NCI-H2171 (cell line): ENCODE data around the gene ASB6.

ENCODE experiments used
- DNase-seq: peaks from one replicate; lab custom pipeline; 2025; lab: John Stamatoyannopoulos, UW

The ASB6 gene

DNA sequence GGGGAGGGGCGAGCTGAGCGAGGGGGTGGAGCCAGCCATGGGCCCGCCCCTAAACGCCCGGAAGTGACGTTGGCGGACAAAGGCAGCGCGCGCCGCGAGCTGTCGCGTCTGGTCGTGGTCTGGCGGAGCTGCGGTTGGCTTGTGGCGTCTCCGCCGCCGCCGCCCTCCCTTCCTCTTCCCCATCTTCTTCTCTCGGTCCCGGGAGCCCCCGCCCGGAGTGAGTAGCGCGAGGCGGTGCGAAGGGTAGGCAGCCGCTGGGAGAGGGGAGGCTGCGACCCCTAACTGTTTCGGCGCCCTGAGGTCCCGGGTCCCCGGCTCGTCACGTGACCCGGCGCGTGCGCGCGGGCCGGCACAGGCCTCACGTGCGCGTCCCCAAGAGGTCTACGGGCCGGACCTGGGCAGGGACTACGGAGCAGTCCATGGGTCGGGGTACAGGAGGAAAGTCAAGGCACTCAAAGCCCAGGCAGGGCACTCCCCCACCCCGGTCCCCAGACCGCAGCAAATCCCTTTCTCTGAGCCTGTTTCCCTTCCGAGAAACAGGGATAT lies 15.8 kb downstream of the ASB6 start, which contains the start of gene NTMT1:
TSS of gene NTMT1 (plus strand) at position 85 of the 546 bp plus-strand sequence. CDS start 6,541 bp downstream, outside the sequence.
- DNase-seq: peak; percentile 88

DNA sequence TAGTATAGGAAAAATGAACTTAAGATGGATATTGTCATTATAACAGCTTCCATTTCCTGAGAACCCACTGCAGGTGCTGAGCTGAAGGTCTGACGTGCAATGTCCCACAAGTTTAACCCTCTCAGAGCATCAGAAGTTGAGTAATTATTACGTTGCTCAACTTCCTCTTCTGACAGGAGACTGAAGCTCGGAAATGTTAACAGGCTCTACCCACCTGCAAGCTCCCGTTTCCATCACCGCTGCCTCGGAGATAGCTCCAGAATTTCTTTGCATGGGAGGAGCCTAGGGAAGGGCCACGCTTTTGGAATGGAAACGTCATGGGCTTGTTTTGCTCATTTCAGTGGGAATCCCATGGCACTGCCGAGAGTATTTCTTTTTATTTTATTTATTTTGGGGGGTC lies 17.0 kb downstream of the ASB6 start:
- no peak for DNase-seq

DNA sequence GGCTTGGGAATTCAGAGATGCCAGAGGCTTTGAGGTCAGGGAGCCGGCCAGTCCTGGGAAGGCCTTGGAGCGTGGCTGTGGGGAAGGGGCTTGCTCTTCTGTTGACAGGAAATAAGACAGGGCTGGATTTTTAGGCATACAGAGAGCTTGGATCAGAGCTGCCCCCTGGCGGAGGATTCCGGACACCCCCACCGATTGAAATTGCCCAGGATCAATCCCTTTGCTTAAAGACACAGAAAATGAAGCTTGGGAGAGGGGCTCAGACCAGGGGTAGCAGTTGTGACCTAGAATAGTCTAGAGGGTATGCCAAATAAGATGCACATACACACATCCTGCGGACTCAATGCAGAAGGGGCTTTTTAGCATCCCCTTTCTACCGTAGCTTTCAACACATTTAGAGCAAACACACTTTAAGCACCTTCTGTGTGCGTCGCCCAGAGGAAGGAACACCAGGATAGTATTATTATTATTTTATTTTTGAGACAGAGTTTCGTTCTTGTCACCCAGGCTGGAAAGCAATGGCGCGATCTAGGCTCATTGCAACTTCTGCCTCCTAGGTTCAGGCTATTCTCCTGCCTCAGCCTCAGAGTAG lies 17.7 kb downstream of the ASB6 start:
- DNase-seq: peak; percentile 71

DNA sequence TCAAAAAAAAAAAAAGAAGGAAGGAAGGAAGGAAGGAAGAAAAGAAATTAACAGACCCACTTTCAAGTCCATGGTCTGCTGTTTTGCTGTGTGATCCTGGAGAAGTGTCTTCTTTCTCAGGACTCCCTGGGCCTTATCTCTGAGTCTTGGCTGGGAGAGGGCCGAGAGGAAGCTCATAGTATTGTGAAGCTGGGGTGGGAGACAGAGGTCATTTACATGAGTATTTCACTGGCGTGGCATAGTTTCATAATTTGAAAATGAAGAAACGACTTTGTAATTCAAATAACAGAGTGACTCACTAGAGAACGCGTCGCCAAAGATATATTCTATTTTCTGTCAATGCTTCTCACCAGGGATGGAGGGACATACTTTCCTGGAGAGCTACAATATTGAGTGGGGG lies 18.6 kb downstream of the ASB6 start:
- no peak for DNase-seq

DNA sequence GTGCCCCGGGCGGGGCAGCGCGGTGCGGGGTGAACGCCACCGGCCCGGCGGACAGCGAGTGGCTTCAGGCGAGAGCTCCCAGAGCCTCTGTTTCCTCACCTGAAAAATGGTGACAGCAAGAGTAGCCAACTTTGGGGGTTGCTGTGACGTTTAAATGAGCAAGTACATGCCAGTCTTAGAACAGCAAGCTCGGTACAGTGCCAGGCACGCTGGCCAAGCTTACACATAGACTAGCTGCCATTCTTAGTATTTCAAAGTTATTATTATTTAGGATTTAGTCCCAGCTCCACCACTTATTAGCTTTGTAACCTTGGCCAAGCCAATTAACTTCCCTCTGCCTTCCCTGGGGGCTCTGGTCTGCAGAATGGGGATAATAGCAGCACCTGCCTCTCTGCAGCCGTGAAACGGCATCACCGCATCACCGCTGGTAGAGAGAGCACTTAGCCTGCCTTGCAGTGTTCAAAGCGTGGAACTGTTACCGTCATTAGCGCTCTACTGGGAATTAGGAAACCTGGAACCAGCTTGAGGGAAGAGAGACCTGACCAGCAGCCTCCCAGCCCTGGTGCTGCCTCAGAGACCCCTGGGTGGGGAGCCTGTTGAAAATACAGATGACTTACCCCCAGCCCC lies 21.2 kb downstream of the ASB6 start, which contains the start of gene C9orf50:
TSS of gene C9orf50 (minus strand) at position 433 of the 627 bp plus-strand sequence. CDS start 527 bp downstream, outside the sequence.
- peak; percentile 60 for DNase-seq

DNA sequence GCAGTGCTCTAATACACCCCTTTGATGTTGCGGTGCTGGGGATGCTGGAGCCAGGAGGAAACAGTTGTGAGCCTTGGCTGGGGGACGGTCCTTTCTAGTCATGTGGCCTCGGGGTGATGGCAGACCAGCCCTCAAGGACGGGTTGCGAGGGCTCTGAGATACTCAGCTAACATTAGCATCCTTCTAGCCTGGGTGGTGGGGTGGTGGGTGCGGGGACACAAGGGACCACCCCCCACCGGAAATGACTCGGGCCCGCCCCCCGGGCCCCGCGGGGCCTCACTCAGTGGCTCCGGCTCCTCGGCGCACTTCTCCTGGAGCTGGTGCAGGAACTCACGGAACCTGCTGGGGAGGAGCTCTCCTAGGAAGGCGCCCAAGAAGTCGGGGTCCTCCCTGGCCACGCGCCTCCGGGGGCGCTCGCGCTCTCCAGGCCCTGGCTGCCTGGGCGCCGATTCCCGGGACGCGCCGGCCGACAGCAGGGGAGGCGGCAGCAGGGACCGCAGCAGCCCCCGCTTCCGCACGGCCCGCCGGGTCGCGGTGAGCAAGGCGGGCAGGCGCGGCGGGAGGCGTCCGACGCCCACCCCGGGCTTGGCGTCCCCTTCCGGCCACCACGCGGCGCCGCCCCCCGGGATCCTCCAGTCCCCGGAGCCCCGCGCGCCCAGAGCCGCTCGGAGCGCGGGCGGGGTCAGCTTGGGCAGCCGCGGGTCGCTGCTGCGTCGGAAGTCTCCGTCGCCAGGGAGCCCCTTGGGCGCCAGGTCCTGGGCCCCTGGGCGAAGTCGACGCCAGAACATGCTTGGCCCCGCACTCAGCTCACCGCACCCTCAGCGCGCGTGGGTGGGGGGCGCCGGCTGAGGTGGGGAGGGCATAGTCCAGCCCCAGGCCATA lies 21.9 kb downstream of the ASB6 start:
- DNase-seq: peak; percentile 60

DNA sequence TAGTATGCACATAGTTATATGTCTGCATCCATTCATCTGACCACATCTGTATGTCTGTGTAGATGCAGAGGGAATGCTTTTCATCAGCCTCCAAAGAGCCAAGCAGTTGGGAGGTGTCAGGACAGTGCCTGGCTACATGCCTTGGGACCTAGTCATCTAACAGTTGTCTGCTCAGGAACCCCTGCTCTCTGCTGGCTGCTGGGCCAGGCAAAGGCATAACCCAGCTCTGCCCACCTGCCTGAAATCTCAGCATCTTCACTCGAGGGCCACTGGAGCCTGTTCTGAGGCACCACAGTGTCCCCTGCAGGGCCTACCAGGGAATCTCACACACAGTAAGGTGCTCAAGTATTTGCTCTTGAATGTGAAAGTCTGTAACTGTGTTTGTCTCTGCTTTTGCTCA lies 24.8 kb downstream of the ASB6 start:
- no peak for DNase-seq

DNA sequence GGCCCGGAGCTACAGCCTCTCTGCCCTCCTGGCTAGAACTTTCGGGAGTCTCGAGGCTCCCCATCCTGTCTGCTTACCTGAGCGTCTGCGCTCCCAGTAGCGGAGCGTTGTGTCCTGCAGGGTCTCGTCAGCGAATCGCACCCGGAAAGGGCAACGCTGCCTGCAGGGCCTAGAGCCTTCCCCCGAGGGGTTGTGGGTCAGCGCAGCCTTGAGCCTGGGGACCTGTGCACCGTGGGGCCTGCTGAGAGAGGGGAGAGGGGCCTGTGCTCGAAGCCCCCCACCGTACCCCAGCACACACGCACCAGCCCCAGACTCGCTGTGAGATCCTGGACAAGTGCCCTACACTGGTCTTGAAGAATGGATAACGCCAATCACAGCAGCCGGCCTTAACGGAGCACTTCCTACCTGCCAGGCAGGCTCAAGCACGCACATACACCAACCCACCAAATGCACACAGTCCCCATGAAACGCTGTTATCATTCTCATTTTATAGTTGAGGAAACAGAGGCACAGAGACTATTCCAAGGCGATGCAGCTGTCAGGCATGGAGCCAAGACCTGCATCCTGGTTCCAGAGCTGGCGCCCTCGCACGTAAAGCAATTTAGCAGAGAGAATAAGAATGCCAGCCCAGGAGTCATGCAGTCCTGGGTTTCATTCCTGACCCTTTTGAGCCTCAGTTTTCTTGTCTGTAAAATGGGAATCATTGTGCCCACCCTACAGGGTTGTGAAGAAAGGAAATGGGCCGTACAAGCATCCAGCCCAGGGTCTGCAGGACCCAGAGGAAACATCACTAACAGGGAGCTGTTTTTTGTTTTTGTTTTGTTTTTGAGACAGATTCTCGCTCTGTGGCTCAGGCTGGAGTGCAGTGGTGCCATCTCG lies 26.3 kb downstream of the ASB6 start:
- no peak for DNase-seq

DNA sequence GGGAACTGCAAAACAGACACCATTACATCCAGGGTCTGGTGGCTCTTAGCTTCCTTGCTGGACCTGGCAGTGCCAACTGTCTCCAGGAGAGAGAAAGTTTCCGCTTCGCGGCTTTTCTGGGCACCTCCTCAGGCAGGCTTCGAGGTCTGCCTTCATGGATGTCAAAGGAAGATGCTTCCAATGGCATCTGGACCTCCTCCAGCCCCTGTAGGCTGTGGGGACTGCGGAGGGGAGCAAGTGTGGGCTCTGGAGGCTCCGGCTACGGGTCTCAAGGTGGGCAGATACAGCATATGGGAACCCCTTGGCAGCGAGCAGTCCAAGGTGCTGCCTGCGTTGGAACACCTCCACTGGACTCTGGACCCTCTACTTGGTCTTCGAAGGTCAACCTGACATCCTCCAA lies 27.0 kb downstream of the ASB6 start:
- DNase-seq: no peak

- DNase-seq: no peak
These were observed 28.3 kb downstream of the ASB6 start for GRCh38 chr9:129613520-129614175.

DNA sequence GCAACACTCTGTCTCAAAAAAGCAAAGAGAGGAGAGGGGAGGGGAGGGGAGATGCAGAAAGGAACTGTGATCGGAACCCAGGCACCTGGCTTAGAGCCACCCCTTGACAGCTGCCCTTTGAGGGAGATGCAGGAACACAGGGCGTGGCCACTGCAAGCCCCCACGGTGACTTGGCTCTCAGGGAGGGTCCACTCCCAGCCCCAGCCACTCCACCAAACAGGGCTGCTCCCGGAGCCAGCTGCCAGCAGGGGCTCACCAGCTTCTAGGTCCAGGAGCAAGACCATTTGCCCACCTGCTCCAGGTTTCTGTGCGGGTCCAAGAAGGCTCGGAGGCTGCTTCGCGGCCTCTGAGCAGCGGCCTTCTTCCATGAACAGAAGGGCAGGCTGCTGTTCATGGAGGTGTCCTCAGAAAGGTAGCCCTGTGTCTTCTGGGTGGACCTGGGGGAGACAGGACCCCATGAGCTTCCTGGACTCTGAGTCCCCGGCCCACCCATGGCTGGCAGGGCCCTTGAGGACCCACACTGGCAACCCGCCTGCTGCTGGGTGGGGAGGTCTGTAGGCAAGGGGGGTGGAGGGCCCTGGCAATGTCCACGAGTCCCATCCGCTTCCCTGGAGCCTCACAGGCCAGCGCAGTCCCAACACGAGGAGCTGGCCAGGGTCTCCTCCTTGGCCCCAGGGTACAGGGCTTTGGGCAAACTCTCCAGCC lies 29.0 kb downstream of the ASB6 start:
- DNase-seq: no peak

- DNase-seq: no peak
These were observed 29.8 kb downstream of the ASB6 start for GRCh38 chr9:129612123-129612522.

DNA sequence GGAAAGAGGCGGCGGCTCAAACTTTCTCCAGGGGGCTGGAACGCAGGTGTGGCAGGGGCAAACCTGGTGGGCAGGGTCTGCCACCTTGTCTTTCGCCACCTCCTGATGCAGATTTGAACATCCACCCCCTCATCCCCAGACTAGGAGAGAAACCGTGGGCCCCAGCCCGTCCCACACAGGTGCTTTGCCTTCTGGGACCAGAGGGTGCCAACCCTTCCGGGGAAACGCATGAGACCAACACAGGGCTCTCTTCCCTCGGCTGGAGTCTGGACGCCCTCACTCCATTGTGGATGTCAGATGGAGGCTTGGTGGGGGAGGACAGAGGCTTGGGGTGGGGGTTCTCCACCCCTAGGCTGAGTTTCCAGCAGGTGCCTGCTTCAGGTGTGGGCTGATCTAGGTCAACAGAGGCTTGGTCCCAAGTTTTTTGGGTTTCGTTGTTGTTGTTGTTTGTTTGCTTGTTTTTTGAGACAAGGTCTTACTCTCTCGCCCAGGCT lies 30.6 kb downstream of the ASB6 start:
- DNase-seq: no peak

DNA sequence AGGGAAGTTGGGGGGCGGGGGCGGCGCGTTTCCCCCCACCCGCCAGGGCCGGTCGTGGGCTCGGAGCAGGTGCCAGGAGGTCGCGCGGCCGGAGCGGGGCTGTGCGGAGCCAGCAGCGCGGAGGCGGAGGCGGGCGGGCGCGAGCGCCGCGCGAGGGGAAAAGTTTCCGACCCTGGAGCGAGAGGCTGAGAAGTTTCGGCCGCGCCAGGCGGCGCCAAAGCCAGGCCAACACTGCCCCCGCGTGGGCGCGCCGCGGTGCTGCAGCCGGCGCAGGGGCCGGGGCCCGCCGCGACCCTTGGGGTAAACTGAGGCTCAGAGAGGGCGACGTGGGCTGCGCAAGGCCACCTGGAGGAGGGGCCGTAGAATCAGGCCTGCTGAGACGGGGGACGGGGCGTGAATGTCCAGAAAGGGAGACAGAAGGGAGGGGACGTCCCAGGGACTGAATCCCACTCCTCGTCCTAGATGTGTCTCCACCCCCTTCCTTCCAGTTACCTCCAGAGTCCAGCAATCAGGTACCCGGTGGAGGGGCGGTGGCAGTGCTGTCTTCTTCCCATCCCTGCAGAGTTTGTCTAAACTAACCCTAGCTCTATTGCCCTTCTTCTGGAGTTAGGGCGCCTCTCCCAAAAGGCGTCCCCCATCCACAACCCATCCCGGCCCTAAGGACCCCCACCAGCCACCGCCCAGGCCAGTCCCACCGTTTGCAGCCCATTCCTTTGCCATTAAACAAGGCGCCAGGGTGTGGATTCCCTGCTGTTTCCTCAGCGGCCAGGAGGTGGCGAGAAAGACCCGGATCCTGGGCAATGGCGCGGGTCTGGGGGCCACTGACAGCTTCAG lies 31.3 kb downstream of the ASB6 start:
- DNase-seq: peak; percentile 66

DNA sequence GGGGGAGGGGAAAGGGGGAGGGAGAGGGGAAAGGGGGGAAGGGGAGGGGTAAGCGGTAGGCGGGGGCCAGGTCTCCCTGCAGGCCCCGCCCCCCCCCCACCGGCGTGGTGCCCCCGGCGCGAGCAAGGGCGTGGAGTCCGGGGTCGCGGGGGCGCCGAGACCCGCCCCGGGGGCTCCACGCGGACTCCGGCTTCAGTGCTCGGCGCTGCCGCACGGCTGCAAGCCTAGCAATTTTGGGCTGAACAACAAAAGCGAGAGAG lies 31.8 kb downstream of the ASB6 start:
- DNase-seq: no peak

DNA sequence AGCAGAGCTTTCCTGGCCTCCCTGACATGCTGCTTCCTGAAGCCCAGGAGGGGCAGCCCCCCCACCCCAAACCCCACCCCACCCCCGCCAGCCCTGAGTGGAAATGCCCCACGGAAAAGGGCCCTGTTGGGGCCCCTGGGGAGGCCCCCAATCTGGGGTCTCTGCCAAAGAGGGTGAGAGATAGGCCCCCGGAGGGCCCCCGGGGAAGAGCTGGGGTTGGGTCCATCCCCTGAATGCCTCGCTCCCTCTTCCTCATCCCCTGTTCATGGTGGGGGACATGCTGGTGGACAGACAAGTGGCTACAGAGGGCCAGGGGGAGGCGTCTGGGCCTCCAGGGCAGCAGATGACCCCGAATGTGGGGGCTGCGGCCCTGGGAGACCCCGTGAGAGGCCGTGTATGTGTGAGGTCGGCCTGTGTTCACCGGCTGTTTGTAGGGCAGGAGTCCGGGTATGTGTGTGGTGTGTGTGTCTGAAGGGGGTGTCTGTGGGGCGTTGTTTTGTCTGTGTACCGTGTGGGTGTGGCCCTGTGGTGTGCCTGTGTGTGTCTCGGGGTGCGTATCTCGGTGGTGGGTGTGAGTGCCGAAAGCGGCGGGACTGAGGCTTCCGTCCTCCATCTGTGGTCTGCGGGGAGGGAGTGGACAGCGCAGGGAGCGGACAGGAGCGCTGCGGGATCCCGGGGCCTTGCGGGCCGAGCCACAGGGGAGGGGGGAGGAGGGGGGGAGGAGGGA lies 32.3 kb downstream of the ASB6 start:
- no peak for DNase-seq

- DNase-seq: no peak
These were observed 33.1 kb downstream of the ASB6 start for GRCh38 chr9:129608561-129609481.

- DNase-seq: peak; percentile 96
These were observed 34.9 kb downstream of the ASB6 start for GRCh38 chr9:129607027-129607387.
